Measurements from ENCODE around the gene SMC1B.

Gene SMC1B

DNA sequence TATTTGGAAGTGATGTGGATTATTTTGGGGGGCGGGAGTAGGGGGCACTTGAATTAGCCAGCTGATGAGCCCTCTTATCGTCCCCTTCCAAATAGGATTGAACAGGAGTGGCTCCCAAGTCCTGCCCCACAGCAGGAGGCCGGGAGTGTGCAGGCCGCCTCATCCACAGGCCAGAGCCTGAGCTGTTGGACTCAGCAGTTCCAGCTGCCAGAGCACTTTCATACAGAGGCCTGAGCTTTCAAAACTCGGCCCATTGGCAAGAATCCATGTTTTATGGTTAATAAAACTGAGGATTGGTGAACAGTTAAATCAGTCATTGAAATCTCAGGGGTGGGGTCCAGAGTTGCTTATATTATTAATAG, 94.1 kb downstream of the SMC1B start:
- peaks cover 25% of the 10 kb centered on the region for H3K36me3 ChIP-seq (ENCODE audit: control insufficient read depth, insufficient read depth, low read length)
- H3K4me1 ChIP-seq (ENCODE audit: control insufficient read depth, insufficient read depth, low read length, poor library complexity, severe bottlenecking), result peaks cover 24% of the 10 kb centered on the region
- no peak overlapping the region for H3K4me3 ChIP-seq (ENCODE audit: extremely low read depth, insufficient read depth, low read length, poor library complexity, severe bottlenecking)
- WGBS, 2 experiments (ENCODE audit: insufficient coverage in 2 of 2), result 84% methylated on average over 5 of the region's 5 CpGs
- no peaks in the 10 kb centered on the region for H3K9me3 ChIP-seq (ENCODE audit: control insufficient read depth, low read length)
- peak overlapping the region; percentile 87 for H3K27ac ChIP-seq (ENCODE audit: low read depth, low read length, severe bottlenecking)

DNA sequence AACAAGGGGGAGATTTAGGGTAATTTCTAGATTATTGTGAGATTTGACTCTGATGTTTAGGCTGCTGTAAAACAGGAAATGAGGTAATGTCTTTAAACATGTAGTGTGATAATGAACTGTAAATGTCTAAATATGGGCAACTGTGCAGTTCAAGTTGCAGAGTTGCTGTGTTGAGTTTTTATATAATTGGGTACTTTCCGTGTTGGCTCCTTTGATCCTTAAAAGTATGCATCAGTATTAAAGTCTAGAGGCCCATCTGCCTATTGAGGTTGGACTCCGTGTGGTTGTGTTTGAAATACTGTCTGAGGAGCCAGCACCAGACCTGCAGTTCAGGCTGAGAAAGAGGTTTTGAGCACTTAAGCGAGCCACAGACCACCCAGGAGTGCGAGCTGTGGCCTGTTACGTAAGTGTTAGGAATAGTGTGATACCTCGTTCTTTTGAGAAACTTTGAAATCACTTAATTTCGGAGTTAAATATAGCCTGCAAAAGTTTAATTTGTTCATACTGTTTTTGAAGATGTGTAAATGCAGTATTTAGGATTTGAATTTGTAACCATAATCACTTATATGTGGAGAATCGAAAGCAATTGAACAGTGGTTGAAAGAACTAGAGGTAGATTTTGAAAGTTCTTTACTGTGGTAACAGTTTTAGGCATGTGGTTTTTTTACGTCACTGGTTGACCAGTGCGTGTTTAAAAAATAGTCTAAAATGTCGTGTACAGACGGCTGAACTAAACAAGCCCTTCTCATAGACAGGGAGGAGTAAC, 94.7 kb downstream of the SMC1B start:
- Histone ChIP-seq H3K4me1 (ENCODE audit: control insufficient read depth, insufficient read depth, low read length, poor library complexity, severe bottlenecking) (peaks cover 29% of the 10 kb centered on the region), H3K4me3 (ENCODE audit: extremely low read depth, insufficient read depth, low read length, poor library complexity, severe bottlenecking) (no peak overlapping the region), H3K9me3 (ENCODE audit: control insufficient read depth, low read length) (no peaks in the 10 kb centered on the region), H3K27ac (ENCODE audit: low read depth, low read length, severe bottlenecking) (peak overlapping the region; percentile 87), H3K36me3 (ENCODE audit: control insufficient read depth, insufficient read depth, low read length) (peaks cover 20% of the 10 kb centered on the region)
- 82 to 90% methylated on average over 10 to 11 of the region's 12 CpGs for WGBS, 2 experiments (ENCODE audit: insufficient coverage in 2 of 2)

DNA sequence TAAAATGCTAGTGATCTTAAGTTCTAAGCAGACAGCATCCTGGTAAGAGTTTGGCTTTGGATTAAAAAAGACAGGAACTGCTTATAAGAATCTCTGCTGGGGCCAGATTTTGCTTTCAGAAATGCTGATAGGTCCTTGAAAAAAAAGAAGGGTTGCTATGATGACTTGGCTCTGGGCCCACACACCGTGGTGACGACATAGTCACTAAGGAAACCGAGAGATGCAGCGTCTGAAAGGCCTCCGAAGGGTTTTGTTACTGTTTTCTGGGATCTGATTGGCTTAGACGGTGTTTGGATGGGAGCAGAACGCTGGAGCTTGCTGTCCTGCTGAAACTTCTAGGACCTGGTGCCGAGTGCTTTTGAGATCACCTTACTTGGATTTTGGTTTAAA, 95.2 kb downstream of the SMC1B start:
- Histone ChIP-seq H3K27ac (ENCODE audit: low read depth, low read length, severe bottlenecking) (peak overlapping the region; percentile 87), H3K4me3 (ENCODE audit: extremely low read depth, insufficient read depth, low read length, poor library complexity, severe bottlenecking) (no peak overlapping the region), H3K9me3 (ENCODE audit: control insufficient read depth, low read length) (no peaks in the 10 kb centered on the region), H3K36me3 (ENCODE audit: control insufficient read depth, insufficient read depth, low read length) (peaks cover 14% of the 10 kb centered on the region), H3K4me1 (ENCODE audit: control insufficient read depth, insufficient read depth, low read length, poor library complexity, severe bottlenecking) (peaks cover 32% of the 10 kb centered on the region)
- 32 to 46% methylated on average over 6 to 8 of the region's 8 CpGs for WGBS, 2 experiments (ENCODE audit: insufficient coverage in 2 of 2)

DNA sequence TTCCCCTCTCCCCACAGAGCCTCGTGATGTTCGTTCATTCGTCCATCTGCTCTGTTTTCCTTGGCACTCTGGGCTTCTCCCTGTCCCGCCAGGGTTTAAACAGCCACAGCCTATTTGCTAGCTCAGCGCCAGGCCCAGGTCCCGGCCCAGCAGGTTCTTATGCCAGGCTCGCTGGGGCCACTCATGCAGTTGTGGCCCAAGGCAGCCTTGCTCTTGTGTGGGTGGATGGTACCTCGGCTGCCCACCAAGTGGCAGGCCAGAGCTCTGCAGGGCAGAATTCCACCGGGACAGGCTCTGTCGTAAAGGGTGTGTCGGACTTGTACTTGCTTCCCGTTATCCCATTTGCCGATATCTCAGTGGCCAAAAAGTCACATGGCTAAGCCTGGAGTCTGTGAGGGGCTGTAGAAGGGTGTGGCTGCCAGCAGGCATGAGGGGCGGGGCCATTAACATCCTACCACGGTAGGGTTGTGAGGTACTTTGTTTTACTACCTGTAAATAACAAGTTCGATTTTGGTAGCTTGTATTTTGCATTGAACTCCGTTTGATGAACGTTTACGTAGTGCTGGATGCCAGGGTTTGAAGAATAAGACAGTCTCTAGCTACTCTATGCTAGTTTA, 95.7 kb downstream of the SMC1B start:
- Histone ChIP-seq H3K4me3 (ENCODE audit: extremely low read depth, insufficient read depth, low read length, poor library complexity, severe bottlenecking) (no peak overlapping the region), H3K9me3 (ENCODE audit: control insufficient read depth, low read length) (no peaks in the 10 kb centered on the region), H3K4me1 (ENCODE audit: control insufficient read depth, insufficient read depth, low read length, poor library complexity, severe bottlenecking) (peaks cover 37% of the 10 kb centered on the region), H3K27ac (ENCODE audit: low read depth, low read length, severe bottlenecking) (peak overlapping the region; percentile 87), H3K36me3 (ENCODE audit: control insufficient read depth, insufficient read depth, low read length) (peaks cover 10% of the 10 kb centered on the region)
- WGBS, 2 experiments (ENCODE audit: insufficient coverage in 2 of 2), result 84% methylated on average over 15 to 16 of the region's 19 CpGs

DNA sequence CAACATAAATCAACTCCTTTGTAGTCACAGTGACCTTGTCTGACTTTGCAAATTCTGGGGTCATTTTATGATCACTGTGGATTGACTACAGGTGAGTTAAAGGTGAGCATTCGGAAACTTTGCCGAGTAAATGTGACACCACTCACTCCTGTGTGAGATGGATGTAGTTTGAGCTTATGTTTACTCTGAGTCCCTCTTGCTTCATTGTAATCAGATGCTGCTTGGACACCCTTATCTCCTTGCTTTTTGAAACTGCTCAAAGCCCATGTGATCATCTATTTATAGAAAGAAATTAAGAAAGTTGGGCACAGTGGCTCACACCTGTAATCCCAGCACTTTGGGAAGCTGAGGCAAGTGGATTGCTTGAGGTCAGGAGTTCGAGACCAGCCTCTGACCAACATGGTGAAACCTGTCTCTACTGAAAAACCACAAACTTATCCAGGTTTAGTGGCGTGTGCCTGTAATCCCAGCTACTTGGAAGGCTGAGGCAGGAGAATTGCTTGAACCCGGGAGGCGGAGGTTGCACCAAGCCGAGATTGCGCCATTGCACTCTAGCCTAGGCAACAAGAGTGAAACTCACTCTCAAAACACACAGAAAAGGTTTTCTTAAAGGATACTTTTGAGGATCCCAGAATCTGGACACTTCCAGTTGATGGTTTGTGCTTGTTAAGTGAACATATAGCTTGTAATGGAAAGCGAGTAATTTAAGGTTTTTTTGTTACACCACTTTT, 96.4 kb downstream of the SMC1B start:
- Histone ChIP-seq H3K4me3 (ENCODE audit: extremely low read depth, insufficient read depth, low read length, poor library complexity, severe bottlenecking) (no peak overlapping the region), H3K4me1 (ENCODE audit: control insufficient read depth, insufficient read depth, low read length, poor library complexity, severe bottlenecking) (peaks cover 37% of the 10 kb centered on the region), H3K9me3 (ENCODE audit: control insufficient read depth, low read length) (no peaks in the 10 kb centered on the region), H3K36me3 (ENCODE audit: control insufficient read depth, insufficient read depth, low read length) (peaks cover 11% of the 10 kb centered on the region), H3K27ac (ENCODE audit: low read depth, low read length, severe bottlenecking) (peak overlapping the region; percentile 87)
- 74 to 86% methylated on average over 2 to 8 of the region's 9 CpGs for WGBS, 2 experiments (ENCODE audit: insufficient coverage in 2 of 2)

DNA sequence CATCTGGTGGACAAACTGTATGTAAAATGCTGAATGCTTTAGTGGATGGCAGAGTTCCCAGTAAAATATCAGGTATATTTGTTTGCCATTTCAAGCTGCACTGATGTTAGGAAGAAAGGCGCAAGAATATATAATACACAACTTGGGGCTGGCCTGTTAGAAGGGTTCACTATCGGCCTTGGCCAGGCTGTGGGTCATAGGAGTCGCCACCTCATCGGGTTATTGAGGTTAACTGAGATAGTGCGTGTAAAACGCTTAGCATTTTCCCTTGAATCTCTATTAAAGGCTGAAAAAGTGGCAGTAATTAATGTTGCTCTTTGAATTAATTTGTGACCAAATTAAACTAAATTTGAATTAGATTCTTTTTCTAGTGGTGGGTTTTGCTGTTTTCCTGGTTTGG, 98.6 kb downstream of the SMC1B start:
- H3K36me3 ChIP-seq (ENCODE audit: control insufficient read depth, insufficient read depth, low read length), result peaks cover 10% of the 10 kb centered on the region
- 98 to 100% methylated on average over 4 to 6 of the region's 6 CpGs for WGBS, 2 experiments (ENCODE audit: insufficient coverage in 2 of 2)
- H3K27ac ChIP-seq (ENCODE audit: low read depth, low read length, severe bottlenecking), result no peak overlapping the region
- H3K4me1 ChIP-seq (ENCODE audit: control insufficient read depth, insufficient read depth, low read length, poor library complexity, severe bottlenecking), result peaks cover 47% of the 10 kb centered on the region
- H3K4me3 ChIP-seq (ENCODE audit: extremely low read depth, insufficient read depth, low read length, poor library complexity, severe bottlenecking), result no peak overlapping the region
- H3K9me3 ChIP-seq (ENCODE audit: control insufficient read depth, low read length), result no peaks in the 10 kb centered on the region

DNA sequence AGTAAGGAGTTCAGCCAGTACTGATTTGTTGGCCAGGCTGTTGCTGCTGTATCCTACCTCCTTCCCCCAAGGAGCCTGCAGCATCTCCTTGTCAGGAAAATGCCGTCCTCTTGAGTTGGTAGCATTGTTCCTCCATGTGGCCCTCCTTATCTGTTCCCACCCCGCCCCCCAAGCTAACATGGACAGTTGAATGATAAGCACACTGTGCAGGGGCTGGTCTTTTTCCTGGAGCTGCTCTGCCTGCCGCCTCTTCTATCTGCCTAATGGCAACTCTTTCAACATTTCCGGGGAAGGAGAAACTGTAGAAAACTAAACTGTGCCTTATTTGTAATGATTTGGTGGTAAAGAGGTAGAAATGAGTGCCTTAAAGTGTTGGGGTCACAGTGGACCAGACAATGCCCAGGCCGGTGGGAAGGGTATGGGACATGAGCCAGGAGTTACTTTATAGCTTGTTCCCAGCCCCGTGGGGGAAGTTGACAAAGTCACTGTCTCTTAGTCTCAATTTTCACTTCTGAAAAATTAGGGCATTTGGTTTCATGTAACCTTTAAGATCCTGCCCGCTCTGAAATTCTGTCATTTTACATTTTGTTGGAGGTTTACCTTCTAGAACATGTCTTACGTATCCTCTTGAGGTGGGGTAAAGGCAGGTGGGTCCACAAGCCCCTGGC, 99.2 kb downstream of the SMC1B start:
- no peaks in the 10 kb centered on the region for H3K9me3 ChIP-seq (ENCODE audit: control insufficient read depth, low read length)
- 79 to 82% methylated on average over 5 to 7 of the region's 8 CpGs for WGBS, 2 experiments (ENCODE audit: insufficient coverage in 2 of 2)
- peaks cover 10% of the 10 kb centered on the region for H3K36me3 ChIP-seq (ENCODE audit: control insufficient read depth, insufficient read depth, low read length)
- H3K4me1 ChIP-seq (ENCODE audit: control insufficient read depth, insufficient read depth, low read length, poor library complexity, severe bottlenecking), result peaks cover 45% of the 10 kb centered on the region
- peak overlapping the region; percentile 67 for H3K27ac ChIP-seq (ENCODE audit: low read depth, low read length, severe bottlenecking)
- H3K4me3 ChIP-seq (ENCODE audit: extremely low read depth, insufficient read depth, low read length, poor library complexity, severe bottlenecking), result no peak overlapping the region

DNA sequence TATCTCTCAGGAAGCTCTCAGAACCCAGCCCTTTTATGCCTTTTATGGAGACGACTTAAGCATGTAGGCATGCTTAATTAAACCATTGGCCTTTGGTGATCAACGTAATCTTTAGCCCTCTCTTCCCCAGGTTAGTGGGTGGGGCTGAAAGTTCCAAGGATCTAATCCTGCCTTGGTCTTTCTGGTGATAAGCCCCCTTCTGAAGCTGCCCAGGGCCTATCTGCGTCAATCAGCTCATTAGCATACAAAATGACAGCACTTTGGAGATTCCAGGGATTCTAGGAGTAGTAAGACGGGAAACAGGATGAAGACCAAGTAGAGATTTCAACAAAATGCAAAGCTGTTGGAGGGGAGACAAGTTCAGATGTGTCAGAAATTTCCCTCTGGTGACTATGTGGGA, 100.5 kb downstream of the SMC1B start:
- H3K36me3 ChIP-seq (ENCODE audit: control insufficient read depth, insufficient read depth, low read length), result peaks cover 10% of the 10 kb centered on the region

DNA sequence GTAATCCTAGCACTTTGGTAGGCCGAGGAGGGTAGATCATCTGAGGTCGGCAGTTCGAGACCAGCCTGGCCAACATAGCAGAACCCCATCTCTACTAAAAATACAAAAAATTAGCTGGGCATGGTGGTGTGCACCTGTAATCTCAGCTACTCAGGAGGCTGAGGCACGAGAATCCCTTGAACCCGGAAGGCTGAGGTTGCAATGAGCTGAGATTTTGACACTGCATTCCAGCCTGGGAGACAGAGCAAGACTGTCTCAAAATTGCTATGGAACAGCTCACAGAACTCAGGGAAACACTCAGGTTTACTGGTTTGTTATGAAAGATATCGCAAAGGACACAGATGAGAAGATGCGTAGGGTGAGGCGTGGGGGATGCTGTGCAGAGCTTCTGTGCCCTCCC, 101.0 kb downstream of the SMC1B start:
- H3K9me3 ChIP-seq (ENCODE audit: control insufficient read depth, low read length), result no peaks in the 10 kb centered on the region
- H3K4me1 ChIP-seq (ENCODE audit: control insufficient read depth, insufficient read depth, low read length, poor library complexity, severe bottlenecking), result peaks cover 29% of the 10 kb centered on the region
- H3K36me3 ChIP-seq (ENCODE audit: control insufficient read depth, insufficient read depth, low read length), result peaks cover 10% of the 10 kb centered on the region
- H3K4me3 ChIP-seq (ENCODE audit: extremely low read depth, insufficient read depth, low read length, poor library complexity, severe bottlenecking), result no peak overlapping the region
- WGBS, 2 experiments (ENCODE audit: insufficient coverage in 2 of 2), result 78 to 86% methylated on average over 5 to 8 of the region's 8 CpGs
- H3K27ac ChIP-seq (ENCODE audit: low read depth, low read length, severe bottlenecking), result peak overlapping the region; percentile 12

More for the DNA sequence above, 100.5 kb downstream of the SMC1B start:
- Histone ChIP-seq H3K27ac (ENCODE audit: low read depth, low read length, severe bottlenecking) (peak overlapping the region; percentile 29), H3K4me3 (ENCODE audit: extremely low read depth, insufficient read depth, low read length, poor library complexity, severe bottlenecking) (no peak overlapping the region), H3K4me1 (ENCODE audit: control insufficient read depth, insufficient read depth, low read length, poor library complexity, severe bottlenecking) (peaks cover 33% of the 10 kb centered on the region), H3K9me3 (ENCODE audit: control insufficient read depth, low read length) (no peaks in the 10 kb centered on the region)
- WGBS, 2 experiments (ENCODE audit: insufficient coverage in 2 of 2), result 75 to 86% methylated on average over 3 of the region's 4 CpGs

DNA sequence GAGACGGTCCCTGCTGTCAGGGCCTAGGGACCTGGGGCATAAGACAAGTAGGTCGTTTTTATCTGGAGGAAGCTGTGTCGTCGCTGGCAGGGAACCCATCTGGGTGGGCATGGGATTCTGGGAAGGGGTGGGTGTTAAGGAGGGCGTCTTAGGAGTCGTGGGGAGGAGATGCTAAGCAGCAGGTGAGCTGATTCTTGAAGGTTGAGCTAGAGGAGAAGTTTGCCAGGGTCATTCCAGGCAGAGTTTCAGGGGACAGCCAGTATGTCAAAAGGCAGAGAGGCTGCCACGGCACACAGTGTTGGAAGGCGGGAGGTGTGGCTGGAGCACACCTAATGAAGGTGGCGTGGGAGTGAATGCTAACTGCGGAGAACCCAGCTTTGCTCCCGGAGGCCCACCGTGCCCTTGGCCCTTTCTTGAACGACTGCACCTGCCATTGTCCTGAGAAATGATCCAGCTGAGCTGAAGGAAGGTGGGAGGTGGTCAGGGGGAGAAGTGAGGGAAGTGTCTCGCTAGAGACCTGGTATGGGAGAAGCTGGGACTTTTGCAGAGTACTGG, 102.3 kb downstream of the SMC1B start:
- WGBS, 2 experiments (ENCODE audit: insufficient coverage in 2 of 2), result 61 to 65% methylated on average over 13 to 14 of the region's 14 CpGs
- peak overlapping the region; percentile 93 for H3K4me3 ChIP-seq (ENCODE audit: extremely low read depth, insufficient read depth, low read length, poor library complexity, severe bottlenecking)
- no peak overlapping the region for H3K27ac ChIP-seq (ENCODE audit: low read depth, low read length, severe bottlenecking)
- H3K36me3 ChIP-seq (ENCODE audit: control insufficient read depth, insufficient read depth, low read length), result peaks cover 10% of the 10 kb centered on the region
- peaks cover 29% of the 10 kb centered on the region for H3K4me1 ChIP-seq (ENCODE audit: control insufficient read depth, insufficient read depth, low read length, poor library complexity, severe bottlenecking)
- no peaks in the 10 kb centered on the region for H3K9me3 ChIP-seq (ENCODE audit: control insufficient read depth, low read length)
